ENCODE measurements around the gene ABI3BP.
"Not testable (repeated sequence)": the region's sequence is repeated elsewhere in the genome, so short reads cannot be mapped to it uniquely, and the experiment has no call there.

Gene ABI3BP, protein sequence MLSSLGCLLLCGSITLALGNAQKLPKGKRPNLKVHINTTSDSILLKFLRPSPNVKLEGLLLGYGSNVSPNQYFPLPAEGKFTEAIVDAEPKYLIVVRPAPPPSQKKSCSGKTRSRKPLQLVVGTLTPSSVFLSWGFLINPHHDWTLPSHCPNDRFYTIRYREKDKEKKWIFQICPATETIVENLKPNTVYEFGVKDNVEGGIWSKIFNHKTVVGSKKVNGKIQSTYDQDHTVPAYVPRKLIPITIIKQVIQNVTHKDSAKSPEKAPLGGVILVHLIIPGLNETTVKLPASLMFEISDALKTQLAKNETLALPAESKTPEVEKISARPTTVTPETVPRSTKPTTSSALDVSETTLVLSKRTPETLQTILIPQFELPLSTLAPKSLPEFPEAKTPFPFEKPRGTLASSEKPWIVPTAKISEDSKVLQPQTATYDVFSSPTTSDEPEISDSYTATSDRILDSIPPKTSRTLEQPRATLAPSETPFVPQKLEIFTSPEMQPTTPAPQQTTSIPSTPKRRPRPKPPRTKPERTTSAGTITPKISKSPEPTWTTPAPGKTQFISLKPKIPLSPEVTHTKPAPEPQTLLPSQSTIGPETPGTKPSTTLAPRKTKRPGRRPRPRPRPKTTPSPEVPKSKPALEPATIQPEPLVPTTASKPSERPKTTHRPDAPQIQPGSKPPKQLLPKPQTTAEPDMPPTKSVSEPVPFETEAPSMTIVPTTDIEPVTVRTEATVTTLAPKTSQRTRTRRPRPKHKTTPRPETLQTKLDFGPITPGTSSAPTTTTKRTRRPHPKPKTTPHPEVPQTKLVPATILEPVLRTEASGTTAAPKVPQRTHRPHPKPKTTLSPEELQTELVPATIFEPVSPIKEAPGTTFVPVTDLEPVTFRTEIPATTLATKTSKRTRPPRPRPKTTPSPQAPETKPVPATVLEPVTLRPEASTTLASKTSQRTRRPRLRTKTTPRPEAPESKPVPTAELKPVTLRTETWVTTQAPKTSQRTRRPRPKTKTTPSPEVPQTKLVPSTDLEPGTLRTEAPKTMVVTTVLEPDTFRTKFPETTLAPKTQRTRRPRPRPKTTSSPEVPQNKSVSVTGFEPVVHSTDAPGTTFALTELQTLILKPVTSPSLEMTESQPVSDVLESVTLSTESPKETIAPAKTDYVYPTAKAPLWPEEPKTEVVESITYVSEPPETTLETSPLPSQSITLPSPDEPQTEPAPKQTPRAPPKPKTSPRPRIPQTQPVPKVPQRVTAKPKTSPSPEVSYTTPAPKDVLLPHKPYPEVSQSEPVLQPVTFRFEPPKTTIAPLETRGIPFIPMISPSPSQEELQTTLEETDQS (N-terminal part only)

DNA sequence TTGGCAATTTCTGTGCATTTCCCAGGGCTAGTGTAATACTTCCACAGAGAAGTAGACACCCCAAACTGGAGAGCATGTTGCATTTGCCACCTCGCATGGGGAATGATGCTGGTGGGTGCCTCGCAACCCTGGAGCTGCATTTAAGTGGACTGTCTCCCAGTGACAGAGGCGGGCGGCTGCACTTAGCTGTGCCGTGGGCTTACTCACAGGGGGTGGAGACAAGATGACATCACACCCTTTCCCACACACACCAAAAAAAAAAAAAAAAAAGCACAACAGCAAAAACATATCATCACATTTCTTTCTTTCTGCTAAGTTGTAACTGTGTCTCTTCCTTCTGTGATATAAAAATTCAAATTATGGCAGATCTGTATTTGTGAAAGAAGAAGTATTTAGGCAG, at the start of gene ABI3BP:
TSS of gene ABI3BP (minus strand) at position 113 of the 400 bp plus-strand sequence. CDS start at position 76, 37 bp downstream.
- no peak for FAIRE-seq

DNA sequence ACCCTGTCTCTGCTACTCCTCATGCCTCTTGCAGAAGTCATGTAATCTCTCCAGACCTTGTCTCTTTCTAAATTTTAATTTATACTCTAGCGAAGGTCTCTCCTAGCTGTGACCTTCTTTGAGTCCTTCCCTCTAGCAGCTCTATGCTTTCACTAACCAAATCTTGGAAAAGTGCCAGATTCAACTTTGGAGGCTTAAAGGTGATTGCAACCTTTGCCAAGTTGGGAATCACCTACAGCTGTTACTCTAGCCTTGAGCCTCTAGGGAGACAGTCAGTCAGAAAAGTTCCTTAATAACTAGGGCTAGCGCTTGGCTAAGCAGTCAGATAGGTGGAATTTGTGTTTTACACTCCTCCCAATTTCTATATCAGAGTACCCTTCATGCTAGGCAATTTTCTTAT, 46.1 kb upstream of the ABI3BP start:
- no peak for FAIRE-seq

DNA sequence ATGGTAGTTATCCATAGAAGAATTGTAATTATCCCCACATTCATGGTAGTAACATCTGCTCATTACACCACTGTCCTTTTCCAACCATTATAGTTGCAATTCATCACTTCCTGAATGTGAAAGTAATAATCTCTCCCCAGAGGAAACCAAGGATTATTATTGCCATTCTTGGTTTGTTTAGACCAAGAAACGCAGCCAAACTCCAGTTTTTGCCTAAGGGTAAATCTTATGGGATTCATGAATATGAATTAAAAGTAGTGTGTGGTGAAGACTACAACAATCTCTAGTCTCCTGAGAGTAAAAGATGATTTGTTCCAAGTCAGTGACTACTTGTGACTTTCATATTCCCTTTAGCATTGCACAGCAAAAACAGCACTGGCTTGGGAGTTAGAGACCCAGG, 45.7 kb upstream of the ABI3BP start:
- no peak for FAIRE-seq

DNA sequence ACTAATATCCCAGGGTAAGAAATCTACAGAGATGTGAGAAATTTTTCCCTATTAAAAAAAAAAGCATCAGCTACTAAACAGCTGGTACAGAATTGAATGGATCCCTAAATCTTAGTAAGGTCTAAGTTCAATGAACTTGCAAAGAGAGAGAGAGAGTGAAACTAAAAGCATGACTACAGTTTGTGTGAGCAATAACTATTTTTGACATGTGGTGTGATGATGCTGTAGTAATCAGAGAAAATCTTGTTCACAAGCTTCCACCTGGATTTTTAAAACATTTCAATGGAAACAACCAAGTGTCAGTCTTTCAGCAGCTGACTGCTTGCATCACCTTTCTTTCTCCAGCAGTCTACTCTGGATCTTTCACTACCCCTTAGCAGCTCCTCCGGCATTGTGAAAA, 45.2 kb upstream of the ABI3BP start:
- no peak for FAIRE-seq

DNA sequence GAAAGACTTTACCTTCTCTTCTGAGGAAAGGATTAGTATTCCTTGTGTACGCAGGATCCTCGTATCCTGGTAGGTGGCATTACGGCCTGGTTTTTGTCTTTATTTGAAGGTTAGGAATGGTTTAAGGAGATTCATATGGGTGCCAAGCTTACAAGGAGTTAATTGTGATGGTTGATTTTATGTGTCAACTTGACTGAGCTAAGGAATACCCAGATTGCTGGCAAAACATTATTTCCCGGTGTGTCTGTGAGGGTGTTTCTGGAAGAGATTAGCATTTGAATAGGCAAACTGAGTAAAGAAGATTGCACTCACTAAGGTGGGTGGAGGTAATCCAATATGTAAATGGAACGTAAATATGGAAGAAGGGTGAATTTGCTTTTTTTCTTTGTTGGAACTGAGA, 44.4 kb upstream of the ABI3BP start:
- FAIRE-seq = no peak

DNA sequence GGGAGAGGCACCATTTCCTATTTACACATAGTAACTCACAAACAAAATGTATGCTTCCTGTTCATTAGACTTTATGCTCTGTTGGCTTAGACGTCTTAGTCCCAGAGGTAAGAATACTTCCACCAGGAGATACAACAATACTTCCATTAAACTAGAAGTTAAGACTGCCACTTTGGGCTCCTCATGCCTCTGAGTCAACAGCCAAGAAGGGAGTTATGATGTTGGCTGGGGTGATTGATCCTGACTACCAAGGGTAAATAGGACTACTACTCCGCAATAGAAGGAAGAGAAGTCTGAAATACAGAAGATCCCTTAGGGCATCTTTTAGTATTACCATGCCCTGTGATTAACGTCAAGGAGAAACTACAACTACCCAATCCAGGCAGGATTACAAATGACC, 43.5 kb upstream of the ABI3BP start:
- no peak for FAIRE-seq

DNA sequence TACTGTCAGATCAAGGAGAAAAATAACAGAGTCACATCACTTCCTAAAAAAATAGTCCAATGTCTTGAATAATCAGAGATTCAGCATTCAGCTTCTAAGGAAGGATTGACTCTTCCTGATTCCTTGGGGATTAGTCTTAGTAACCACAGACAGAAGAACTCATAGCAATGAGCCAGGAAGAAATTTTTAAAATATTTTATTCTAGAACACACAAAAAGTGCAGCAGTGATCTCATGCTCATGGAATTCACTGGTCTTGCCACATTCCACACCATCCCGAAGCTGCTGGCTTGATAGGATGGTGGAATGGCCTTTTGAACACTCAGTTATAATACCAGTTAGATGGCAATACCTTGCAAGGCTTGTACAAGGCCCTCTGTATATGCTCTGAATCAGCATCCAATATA, 43.0 kb upstream of the ABI3BP start:
- no peak for FAIRE-seq

DNA sequence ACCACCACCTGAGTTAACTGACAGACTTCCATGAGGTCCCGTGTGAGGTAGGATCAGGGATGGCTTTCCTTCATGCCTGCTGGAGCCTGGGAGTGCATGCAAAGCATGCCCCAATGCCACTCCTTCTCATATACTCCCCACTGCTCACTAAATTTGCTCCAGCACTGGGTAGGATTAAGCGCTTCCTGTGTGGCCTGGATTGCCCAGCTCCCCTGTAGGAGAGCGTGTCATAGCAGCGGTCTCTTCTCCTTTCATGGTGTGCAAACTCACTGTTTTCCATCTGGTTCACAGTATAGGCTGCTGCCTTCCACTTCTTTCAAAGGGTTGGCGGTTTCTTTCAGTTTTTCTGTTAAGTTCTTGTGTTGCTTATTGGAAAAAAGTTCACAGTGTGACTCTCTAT, 34.1 kb upstream of the ABI3BP start:
- FAIRE-seq = no peak

DNA sequence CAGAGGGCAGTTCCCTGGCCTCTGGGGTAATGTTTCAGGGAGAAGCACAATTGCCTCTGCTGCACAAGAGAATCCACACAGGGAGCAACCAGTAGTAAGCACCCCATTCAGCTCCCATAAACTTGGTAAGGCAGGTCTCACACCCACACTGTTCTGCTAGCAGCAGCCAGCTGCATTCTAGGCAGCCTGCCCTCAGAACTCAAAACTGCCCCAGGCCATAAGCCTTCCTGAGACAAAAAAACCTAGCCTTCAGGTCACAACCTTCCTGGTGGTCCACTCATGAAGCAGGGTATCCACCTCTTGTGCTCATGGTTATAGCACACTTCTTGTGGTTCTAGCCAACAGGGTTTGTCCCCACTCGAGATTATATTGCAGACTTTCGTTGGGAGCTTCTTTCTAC, 33.7 kb upstream of the ABI3BP start:
- no peak for FAIRE-seq

DNA sequence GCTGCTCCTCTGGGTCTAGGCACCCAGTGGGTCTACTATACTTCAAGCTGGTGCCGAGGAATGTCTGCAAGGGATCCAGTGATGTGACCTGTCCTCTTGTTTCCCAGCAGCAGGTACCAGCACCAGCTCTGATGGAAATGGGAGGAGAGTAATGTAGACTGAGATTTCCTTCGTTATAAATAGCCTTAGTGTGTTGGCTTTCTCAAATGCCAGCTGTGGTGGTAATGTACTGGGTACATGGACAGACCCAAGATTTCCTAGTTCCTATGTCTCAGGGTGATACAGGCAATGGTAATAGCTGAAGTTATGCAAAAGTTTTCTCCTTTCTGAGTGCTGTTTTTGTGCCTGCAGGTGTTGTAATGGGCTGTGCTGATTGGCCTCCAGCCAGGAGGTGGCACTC, 33.0 kb upstream of the ABI3BP start:
- FAIRE-seq = no peak

DNA sequence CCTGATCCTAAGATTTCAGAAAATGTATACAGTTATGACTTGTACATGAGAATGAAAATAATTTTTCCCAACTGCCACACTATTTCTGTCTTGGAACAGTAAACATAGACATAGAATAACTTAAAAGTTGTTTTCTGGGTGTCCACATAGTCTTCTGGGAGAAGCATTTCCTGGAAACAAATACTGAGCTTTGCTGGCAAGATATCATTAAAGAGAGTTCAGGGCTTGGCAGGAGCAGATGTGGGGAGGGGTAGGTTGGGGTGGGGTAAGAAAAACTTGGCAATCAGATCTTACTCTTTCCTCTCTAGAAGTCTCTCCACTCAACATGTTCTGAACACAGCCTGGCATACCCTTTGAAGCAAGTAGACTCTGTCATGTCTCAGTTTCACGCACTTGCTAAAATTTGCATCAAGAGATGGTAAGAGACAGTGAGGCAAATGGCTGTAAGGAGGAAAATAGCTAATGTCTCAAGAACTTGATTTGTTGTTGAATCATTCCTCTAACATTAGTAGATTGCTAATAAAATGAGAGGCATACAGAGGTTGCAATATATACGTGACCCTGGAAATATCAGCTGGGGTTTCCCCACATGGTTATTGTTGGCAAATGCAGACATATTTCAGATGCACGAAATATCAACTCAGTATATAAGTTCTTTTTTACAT, 27.3 kb upstream of the ABI3BP start:
- FAIRE-seq = no peak

DNA sequence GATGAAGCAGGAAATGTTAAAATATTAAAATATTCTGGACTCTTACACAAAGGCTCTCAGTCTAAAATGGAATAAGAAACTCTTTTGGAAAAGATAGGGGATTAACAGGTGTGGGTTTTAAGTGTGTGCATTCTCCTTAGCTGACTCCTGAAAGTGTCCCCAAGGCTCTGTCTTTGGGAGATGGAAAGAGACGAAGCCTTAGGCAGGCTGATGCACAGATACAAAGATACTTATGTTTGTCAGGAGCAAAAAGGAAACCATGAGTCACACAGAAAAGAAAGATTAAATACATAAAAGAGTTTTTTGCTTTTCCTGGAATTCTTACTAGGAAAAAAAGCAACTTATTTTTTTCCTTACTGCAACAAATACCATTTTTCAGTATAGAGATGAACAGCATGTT, 23.8 kb upstream of the ABI3BP start:
- no peak for FAIRE-seq

DNA sequence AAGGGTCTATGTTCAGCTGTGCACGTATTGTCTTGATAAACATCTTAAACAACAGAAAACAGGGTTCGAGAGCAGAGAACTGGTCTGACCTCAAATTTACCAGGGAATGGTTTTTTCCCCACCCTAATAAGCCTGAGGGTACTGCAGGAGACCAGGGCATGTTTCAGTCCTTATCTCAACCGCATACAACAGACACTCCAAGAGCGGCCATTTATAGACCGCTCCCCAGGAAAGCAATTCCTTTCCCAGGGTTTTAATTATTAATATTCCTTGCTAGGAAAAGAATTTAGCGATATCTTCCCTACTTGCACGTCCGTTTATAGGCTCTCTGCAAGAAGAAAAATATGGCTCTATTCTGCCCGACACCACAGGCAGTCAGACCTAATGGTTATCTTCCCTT, 19.1 kb upstream of the ABI3BP start:
- not testable (repeated sequence) for FAIRE-seq

DNA sequence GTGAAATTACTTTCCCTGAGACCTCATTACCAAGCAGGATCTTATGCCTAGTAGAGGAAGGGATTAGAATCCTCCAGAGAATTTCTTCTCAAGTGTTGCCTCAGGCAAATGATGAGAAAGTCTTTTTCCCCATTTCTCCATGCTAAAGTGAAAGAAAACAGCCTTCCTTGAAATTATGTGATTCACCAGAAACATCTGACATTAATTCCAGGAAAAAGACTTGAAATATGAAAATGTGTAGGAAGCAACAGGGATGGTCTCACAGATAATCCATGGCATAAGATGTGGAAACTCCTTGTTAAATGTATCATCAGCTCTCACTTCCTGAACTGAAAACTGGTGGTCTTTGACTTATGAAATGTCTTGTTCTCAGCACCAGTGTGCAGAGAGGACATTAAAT, 17.9 kb upstream of the ABI3BP start:
- FAIRE-seq = no peak

DNA sequence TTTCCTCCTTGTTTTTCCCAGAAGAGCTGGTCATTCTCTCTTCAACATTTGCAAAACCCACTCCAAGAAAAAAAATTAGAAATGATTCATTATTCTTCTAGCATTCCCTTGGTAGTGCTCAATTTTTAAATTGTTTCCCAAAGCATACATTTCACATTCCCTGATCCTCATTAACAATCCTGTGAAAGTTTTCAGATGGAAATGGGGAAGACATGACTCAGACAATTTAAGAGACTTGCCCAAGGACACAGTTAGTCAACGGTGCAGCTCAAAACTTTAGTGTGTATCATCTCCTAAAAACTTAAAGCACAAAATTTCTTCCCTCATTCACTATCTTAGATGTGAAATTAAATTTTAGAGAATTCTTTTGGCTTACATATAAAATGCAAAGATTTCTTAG, 17.1 kb upstream of the ABI3BP start:
- no peak for FAIRE-seq

DNA sequence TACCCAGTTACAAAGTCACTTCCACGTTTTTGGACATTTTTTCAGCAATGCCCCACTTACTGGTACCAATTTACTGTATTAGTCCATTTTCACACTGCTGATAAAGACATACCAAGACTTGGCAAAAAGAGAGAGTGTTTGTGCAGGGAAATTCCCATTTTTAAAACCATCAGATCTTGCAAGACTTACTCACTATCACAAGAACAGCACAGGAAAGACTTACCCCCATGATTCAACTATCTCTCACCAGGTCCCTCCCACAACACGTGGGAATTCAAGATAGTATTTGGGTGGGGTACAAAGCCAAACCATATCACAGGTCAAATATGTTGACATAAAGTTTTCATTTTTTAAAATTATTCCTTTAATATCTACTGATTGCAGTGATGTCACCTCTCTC, 16.2 kb upstream of the ABI3BP start:
- FAIRE-seq = no peak

DNA sequence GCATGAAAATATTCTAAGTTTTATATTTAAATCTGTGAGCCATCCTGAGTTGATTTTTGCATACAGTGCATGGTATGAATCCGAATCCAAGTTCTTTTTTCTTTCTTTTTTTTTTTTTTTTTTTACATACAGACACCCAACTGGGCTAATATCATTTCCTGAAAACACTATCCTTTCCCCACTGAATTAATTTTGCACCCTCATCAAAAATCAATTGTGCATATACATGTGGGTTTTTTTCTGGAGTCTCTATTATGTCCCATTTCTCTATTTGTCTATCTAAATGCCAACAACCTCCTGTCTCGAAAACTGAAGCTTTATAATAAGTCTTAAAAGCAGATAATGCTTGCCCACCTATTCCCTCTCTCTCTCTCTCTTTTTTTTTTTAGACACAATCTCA, 5.9 kb upstream of the ABI3BP start:
- no peak for FAIRE-seq

DNA sequence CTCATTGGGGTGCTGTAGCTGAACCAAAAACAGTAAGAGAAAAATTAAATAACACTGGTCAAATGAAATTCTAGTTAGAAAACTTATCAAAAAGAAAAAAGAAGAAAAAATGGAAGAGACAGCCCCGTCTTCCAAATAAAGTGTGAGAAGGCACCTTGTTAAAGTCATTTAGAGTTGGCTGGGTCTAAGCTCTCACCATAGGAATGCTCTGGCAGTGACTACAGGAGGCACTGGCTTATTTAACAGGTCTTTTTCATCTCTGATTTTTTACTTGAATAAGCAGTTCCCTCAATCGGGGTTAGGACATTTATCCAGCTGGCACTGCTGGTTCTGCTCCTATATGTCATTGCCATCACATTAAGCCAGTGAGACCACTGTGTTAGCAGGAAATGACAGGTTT, 1.6 kb upstream of the ABI3BP start:
- no peak for FAIRE-seq

DNA sequence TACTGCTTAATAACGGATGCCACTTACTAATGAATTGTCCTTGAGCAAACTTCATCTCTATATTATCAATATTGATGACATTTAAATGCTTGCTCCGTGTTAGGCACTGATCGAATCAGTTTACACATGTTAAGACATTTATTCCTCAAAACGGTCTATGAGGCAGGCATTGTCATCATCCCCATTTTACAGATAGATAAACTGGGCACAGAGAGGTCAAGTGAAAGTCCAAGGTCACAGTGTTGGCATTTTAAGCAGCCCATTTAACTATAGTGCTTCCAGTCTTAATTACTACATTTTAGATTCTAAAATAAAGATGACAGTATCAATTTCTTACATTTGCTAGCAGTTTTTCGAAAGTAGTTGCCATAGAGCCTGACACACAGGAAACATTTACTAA, 966 bp upstream of the ABI3BP start:
- no peak for FAIRE-seq

DNA sequence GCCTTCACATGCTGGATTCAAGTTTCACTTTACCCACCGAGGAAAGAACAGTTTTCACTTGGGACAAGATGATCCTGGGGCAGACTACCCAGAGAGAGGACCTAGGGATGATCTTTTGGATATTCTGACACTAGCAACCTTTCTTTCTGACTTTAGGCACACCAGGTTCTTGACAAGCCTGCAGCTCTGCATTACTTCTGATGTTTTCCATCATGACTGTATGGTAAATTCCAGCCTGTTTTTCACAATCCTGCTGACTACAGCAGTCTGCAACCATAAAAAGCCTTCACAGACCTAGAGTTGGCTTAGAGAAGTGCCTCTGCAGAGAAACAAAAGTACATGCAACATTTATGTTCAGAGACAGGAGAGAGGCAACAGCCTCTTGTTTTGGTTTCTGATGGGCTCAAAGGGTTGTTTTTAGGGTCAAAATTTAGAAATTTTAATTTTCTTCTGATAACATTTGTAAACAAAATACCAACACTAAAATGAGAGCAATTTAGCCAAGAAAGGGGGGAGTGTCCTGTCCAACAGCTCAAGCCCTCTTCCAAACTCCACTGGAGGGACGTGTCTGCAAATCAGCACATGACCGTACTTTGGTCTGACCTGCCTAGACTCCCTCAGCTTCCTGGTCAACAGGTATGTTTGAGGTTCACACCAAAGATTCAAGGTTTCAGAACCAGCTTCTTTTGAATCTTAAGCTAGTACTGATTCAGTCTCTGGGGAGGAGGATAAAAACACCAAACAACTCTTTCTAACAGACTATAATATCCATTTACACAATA, 799 bp downstream of the ABI3BP start:
- FAIRE-seq = no peak

DNA sequence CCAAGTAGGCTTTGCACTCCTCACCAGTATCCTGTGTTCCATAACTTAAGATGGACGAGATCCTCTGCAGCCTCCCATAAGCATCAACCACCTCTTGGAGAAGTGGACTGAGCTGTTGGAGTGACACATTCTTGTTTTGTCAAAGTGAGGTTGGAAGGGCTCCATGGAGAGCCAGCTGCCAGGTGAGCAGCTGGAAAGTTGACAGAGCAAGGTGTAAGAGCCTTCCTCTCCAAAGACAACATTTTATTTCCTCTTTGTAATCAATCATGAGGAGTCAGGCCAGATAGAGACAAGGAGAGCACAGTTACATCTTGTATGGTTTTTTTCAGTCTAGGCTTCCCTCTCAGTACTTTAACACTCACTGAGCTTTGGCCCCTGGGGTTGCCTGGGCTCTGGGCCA, 5.1 kb downstream of the ABI3BP start:
- no peak for FAIRE-seq

DNA sequence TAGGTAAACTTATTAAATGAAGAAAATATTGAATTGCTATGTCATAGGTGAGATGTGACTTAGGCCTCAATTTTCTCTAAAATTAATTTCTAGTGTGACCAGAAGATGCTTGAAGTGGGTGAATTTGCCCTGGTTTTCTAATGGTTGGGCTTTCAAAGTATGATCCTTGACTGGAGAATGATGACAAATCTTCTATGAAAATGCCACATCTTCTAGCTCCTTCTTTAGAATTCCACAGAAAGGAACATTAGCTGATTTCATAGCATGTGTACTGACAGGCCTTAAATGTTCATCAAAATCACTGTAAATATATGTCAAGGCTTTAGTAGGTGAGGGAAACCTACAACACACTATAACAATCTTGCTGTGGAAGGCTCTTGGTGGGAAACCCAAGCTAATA, 8.9 kb downstream of the ABI3BP start:
- FAIRE-seq = no peak

Measured in G401.6 (cell line).